ENCODE data around the gene SORD. TPM values are rescaled to one million over a fixed set of nuclear protein-coding genes. Genes with fewer than 3 reads are reported as not detected.
"Not testable (repeated sequence)": the region's sequence is repeated elsewhere in the genome, so short reads cannot be mapped to it uniquely, and the experiment has no call there.

The SORD gene
- total RNA-seq, 1 experiment from 2014 or later = 53.6 TPM

DNA sequence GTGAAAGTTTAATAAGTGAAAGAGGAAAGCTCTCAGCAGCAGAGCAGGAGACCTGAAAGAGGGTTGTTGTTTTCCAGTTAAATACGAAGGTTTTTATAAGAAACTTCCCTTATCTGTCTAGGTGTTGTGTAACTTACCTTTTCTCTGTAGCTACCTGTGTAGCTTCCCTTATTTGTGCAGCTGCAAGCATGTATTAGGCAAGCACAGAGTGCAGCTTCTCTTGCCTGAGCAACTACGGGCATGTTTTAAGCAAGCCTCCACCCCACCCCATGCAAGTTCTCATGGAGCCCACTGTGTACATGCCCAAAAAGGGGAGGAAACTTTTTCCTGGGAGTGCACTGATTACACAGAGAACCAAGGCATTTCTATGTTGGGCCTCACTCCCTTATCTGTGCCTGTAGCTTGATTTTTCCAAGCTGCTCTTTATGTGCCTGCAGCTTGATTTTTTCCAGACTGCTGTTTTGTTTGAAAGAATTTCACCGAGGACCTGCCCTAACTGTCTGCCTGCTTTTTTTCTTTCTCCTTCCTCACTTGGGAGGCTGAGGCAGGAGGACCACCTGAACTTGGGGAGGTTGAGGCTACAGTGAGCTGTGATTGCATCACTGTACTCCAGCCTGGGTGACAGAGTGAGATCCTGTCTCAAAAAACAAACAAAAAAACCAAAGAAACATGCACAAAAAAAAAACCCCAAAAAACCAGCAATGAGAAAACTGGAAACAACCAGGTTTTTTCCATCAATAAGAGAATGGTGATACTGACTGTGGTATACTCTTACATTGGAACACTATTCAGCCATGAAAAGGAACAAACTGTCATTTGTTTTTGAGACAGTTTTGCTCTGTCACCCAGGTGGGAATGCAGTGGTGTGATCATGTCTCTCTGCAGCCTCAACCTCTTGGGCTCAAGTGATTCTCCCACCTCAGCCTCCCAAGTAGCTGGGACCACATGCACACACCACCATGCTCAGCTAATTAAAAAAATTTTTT is 36.0 kb downstream of the SORD start:
- DNase-seq (ENCODE audit: low read depth) = not testable (repeated sequence)

GRCh38 chr15:45062301-45062700 is 39.3 kb downstream of the SORD start:
- DNase-seq (ENCODE audit: low read depth) = not testable (repeated sequence)

GRCh38 chr15:45064386-45064785 is 41.4 kb downstream of the SORD start:
- no peak for DNase-seq (ENCODE audit: low read depth)

GRCh38 chr15:45069942-45070360 is 47.0 kb downstream of the SORD start:
- DNase-seq (ENCODE audit: low read depth) = not testable (repeated sequence)

DNA sequence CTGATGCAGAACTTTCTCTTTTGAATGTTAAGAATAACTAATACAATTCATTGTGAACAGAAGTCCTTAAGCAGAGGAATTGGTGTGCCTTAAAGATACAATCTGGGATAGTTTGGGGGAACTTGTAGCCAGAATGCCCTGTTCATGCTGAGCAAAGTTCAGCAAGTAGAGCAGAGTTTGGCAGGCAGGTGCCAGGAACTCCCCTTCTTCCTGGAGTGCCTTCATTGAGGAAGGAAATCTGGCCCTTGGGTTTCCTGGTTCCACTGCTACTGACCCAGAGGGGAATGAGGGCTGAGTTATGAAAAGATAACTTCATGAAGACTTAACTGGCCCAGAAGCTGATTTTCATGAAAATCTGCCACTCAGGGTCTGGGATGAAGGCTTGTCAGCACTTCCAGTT is 50.6 kb downstream of the SORD start:
- not testable (repeated sequence) for DNase-seq (ENCODE audit: low read depth)

- not testable (repeated sequence) for DNase-seq (ENCODE audit: low read depth)
Observed at GRCh38 chr15:45075440-45076320, 52.7 kb downstream of the SORD start.

GRCh38 chr15:45077391-45077790 is 54.4 kb downstream of the SORD start:
- not testable (repeated sequence) for DNase-seq (ENCODE audit: low read depth)

GRCh38 chr15:45079201-45079600 is 56.2 kb downstream of the SORD start:
- not testable (repeated sequence) for DNase-seq (ENCODE audit: low read depth)

DNA sequence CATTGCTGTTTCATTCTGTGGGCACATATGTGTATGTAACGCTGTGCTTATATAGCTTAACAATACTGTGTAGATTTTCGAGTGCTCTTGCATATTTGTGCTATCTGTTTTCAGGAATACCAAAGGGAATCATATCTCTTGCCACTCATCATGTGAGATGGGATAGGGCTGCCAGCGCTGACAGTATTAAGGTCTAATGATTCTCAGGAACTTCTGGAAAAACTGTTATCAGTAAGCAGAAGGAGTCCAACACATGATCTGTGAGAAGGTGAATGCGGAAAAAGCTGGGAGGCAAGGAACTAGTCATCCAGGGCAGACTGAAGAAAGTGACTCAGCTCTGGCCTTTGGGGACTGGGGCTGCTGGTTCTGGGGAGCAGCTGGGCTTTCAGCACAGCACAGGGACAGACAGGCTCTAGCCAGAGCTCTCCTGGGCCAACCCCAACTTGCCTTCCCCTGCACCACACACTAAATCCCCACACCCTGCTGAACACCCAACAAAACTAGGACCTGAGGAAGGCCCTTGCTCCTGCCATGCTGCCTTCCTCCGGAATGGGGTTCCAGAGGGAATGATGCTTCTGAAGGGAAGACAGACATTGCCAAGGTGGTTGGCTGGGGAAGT is 56.7 kb downstream of the SORD start:
- not testable (repeated sequence) for DNase-seq (ENCODE audit: low read depth)

- not testable (repeated sequence) for DNase-seq (ENCODE audit: low read depth)
Observed at GRCh38 chr15:45080593-45080992, 57.6 kb downstream of the SORD start.

DNA sequence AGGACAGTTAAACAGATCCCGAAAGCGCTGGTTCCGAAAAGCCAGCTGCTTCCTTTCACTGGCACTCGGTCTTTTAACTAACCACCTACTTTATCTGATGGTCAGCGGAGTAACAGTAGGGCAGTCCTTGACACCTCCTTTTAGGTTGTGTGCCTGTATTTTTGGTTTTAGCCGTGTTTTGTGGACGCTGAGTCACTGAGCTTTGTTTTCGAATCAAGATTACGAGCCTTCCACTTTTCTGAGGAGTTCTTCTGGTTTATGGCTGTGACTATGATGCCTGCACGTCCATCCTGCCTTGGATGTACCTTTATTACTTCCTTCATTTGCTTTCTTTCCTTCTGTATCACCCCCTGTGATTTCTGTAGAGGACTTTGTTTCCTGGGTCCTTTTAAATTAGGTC is 59.4 kb downstream of the SORD start:
- DNase-seq (ENCODE audit: low read depth) = not testable (repeated sequence)

GRCh38 chr15:45083223-45083622 is 60.2 kb downstream of the SORD start:
- no peak for DNase-seq (ENCODE audit: low read depth)

DNA sequence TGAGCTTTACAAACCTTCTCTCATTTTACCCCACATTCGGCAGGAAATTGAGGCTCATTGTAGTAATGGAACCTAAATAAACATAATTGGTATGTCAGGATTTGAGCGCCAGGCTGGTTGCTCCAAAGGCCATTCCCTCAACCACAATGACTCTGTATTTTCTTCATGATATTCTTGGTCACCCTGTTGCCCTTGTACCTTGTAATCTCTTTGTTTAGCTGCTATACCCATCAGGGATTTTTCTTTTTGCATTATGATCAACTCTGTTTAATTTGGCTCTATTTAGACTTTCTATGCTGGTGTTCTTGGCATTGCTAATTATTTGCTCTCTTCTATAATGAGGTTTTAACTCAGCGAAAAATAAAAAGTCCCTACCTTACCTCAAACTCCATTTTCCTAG is 61.2 kb downstream of the SORD start:
- DNase-seq (ENCODE audit: low read depth) = no peak

- no peak for DNase-seq (ENCODE audit: low read depth)
Observed at GRCh38 chr15:45087513-45087912, 64.5 kb downstream of the SORD start.

GRCh38 chr15:45088801-45089711 is 66.1 kb downstream of the SORD start:
- DNase-seq (ENCODE audit: low read depth) = peak; percentile 71

DNA sequence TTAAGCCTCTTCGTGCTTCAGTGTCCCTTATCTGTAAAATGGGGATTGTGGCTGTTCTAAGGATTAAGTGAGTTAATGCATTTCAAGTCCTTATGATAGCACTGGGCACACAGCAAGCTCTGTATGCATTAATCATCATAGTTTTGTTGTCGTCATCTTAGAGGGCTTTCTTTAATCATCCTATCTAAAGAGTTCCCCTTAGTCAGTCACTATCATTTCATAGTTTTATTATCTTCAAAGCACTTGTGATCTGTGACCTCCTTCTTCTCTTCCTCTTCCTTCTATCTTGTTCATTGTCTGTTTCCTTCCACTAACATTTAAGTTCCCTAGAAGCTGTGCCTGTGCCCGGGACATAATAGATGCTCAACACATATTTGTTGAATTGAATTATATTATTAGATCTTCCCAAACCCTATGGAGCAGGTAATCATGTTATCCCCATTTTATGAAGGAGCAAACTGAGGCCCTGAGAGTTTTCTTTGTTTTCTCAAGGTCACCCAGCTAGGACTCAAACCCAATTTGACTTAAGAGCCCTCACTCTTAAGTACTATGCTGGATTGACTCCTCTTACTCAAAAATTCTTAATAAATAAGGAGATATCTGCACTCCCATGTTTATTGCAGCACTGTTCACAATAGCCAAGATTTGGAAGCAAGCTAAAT is 66.8 kb downstream of the SORD start:
- DNase-seq (ENCODE audit: low read depth) = no peak

GRCh38 chr15:45091161-45091560 is 68.2 kb downstream of the SORD start:
- peak; percentile 16 for DNase-seq (ENCODE audit: low read depth)

GRCh38 chr15:45091576-45091975 is 68.6 kb downstream of the SORD start:
- no peak for DNase-seq (ENCODE audit: low read depth)

DNA sequence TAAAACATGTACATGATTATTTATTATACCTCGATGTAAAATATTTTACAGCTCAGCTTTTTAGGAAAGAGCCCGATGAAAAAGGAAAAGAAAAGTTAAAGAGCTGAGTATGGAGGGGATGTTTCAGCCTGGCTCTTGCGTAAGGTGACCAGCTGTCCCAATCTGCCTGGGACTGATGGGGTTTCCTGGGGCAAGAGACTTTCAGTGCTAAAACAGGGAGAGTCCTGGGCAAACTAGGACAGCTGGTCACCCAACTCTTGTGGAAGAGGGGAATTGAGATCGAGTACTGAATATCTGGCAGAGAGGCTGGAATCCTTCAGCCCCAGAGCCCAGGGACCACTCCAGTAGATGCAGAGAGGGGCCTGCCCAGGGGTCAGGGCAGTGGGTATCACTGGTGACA is 70.0 kb downstream of the SORD start:
- DNase-seq (ENCODE audit: low read depth) = no peak
